ENCODE measurements around the gene KSR1. TPM values are rescaled to one million over a fixed set of nuclear protein-coding genes. Genes with fewer than 3 reads are reported as not detected.
"Not testable (repeated sequence)": the region's sequence is repeated elsewhere in the genome, so short reads cannot be mapped to it uniquely, and the experiment has no call there.

The KSR1 gene
- total RNA-seq, 4 donors from 2014 or later: 10.4 to 17.7 (median 13.2) TPM

DNA sequence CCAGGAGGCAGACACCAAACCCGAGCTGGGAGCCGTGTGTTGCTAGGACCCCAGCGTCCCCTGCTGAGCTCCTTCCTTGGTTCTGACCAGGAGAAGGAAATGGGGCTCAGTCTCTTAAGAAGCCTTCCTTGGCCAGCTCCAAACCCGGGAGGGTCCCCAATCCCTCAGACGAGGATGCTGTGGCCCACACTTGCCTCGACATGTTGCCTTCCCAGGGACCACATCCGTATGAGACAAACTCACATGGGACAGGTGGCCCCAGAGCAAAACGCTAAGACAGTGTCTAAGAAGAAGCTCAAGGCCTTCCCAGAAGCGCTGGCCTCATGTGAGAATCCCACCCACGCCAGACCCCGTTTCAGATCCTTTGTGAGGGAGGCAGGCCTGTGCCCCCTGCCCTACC, 194.6 kb downstream of the KSR1 start:
- Histone ChIP-seq H3K27ac (no peak overlapping the region), H3K4me3 (no peak overlapping the region), H3K27me3 (no peaks in the 10 kb centered on the region), H3K9me3 (no peaks in the 10 kb centered on the region), H3K36me3 (no peaks in the 10 kb centered on the region), H3K4me1 (peaks cover 0 to 14% of the 10 kb centered on the region in 2 donors)
- DNase-seq (no peak), ATAC-seq (no peak)
- intact Hi-C loops (cut with DNase I; ENCODE audit: low total_unique reads) (loop anchor here (1.0 to 5.0 kb wide), 4 partner anchors 48 to 414 kb away; partner anchors contain the start of gene LYRM9), in situ Hi-C loops (cut with MboI; ENCODE audit: low sequenced_read_pairs in 4 of 4) (loop anchor here (5.0 to 25.0 kb wide), 5 partner anchors 44 to 299 kb away; partner anchors contain the start of gene LYRM9 (in 1 of the 4))
- no peak for TF ChIP-seq POLR2A (IDR thresholded peaks at IDR 0.05)
- TF ChIP-seq, protein P1, sequence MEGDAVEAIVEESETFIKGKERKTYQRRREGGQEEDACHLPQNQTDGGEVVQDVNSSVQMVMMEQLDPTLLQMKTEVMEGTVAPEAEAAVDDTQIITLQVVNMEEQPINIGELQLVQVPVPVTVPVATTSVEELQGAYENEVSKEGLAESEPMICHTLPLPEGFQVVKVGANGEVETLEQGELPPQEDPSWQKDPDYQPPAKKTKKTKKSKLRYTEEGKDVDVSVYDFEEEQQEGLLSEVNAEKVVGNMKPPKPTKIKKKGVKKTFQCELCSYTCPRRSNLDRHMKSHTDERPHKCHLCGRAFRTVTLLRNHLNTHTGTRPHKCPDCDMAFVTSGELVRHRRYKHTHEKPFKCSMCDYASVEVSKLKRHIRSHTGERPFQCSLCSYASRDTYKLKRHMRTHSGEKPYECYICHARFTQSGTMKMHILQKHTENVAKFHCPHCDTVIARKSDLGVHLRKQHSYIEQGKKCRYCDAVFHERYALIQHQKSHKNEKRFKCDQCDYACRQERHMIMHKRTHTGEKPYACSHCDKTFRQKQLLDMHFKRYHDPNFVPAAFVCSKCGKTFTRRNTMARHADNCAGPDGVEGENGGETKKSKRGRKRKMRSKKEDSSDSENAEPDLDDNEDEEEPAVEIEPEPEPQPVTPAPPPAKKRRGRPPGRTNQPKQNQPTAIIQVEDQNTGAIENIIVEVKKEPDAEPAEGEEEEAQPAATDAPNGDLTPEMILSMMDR (IDR thresholded peaks at IDR 0.05 in 4 of 5, conservative IDR thresholded peaks at IDR 0.05 in 1 of 5): no peak

- in situ Hi-C loops (cut with MboI; ENCODE audit: low sequenced_read_pairs in 4 of 4): loop anchor here (5.0 to 25.0 kb wide), 5 partner anchors 44 to 299 kb away; partner anchors contain the start of gene LYRM9 (in 1 of the 4)
Observed at GRCh38 chr17:27651411-27652345, 195.4 kb downstream of the KSR1 start.

GRCh38 chr17:27653449-27653971, 197.3 kb downstream of the KSR1 start:
- not testable (repeated sequence) for ATAC-seq, H3K9me3 ChIP-seq, DNase-seq, H3K27me3 ChIP-seq, H3K4me3 ChIP-seq, H3K36me3 ChIP-seq, H3K27ac ChIP-seq
- in situ Hi-C loops (cut with MboI; ENCODE audit: low sequenced_read_pairs in 4 of 4) (loop anchor here (5.0 to 25.0 kb wide), 5 partner anchors 46 to 301 kb away; partner anchors contain the start of gene LYRM9 (in 1 of the 4)), intact Hi-C loops (cut with DNase I; ENCODE audit: low total_unique reads) (loop anchor here (5.0 kb wide), 2 partner anchors 239 to 416 kb away; partner anchors contain the start of gene LYRM9)
- H3K4me1 ChIP-seq: peaks cover 0 to 14% of the 10 kb centered on the region in 2 donors

More at GRCh38 chr17:27651411-27652345, 195.4 kb downstream of the KSR1 start:
- Histone ChIP-seq H3K4me3 (no peak overlapping the region), H3K9me3 (no peaks in the 10 kb centered on the region), H3K27ac (no peak overlapping the region), H3K4me1 (peaks cover 0 to 14% of the 10 kb centered on the region in 2 donors), H3K27me3 (no peaks in the 10 kb centered on the region), H3K36me3 (no peaks in the 10 kb centered on the region)
- no peak for TF ChIP-seq POLR2A (IDR thresholded peaks at IDR 0.05)
- TF ChIP-seq, protein P1 (IDR thresholded peaks at IDR 0.05 in 4 of 5, conservative IDR thresholded peaks at IDR 0.05 in 1 of 5): peak; percentile 73 to 97 (median 92)
- peak in 1 of 2 donors; percentile 56 for DNase-seq
- peak; percentile 45 to 68 for ATAC-seq
- intact Hi-C loops (cut with DNase I; ENCODE audit: low total_unique reads): loop anchor here (1.0 to 5.0 kb wide), 4 partner anchors 48 to 414 kb away; partner anchors contain the start of gene LYRM9

- intact Hi-C loops (cut with DNase I; ENCODE audit: low total_unique reads): loop anchor here (1.0 to 5.0 kb wide), 3 partner anchors 102 to 417 kb away; partner anchors contain the start of gene LYRM9
Observed at GRCh38 chr17:27654136-27654535, 197.9 kb downstream of the KSR1 start.

More at GRCh38 chr17:27654136-27654535, 197.9 kb downstream of the KSR1 start:
- Histone ChIP-seq H3K9me3 (no peaks in the 10 kb centered on the region), H3K36me3 (no peaks in the 10 kb centered on the region), H3K27ac (no peak overlapping the region), H3K4me3 (no peak overlapping the region), H3K4me1 (peaks cover 0 to 10% of the 10 kb centered on the region in 2 donors), H3K27me3 (no peaks in the 10 kb centered on the region)
- in situ Hi-C loops (cut with MboI; ENCODE audit: low sequenced_read_pairs in 4 of 4): loop anchor here (5.0 to 25.0 kb wide), 5 partner anchors 47 to 302 kb away; partner anchors contain the start of gene LYRM9 (in 1 of the 4)
- DNase-seq (no peak), ATAC-seq (no peak)
- no peak for TF ChIP-seq POLR2A (IDR thresholded peaks at IDR 0.05)
- TF ChIP-seq, protein P1 (IDR thresholded peaks at IDR 0.05 in 4 of 5, conservative IDR thresholded peaks at IDR 0.05 in 1 of 5): no peak

All from gastrocnemius medialis (tissue), 4 donors.